ENCODE results near the gene ARFIP1. TPM values are rescaled to one million over a fixed set of nuclear protein-coding genes. Genes with fewer than 3 reads are reported as not detected.
"Not testable (repeated sequence)": the region's sequence is repeated elsewhere in the genome, so short reads cannot be mapped to it uniquely, and the experiment has no call there.

Gene ARFIP1
- total RNA-seq, 2 donors from 2014 or later, result 55.6 to 60.9 TPM

- DNase-seq, result no peak
- ATAC-seq, result no peak
- intact Hi-C loops (cut with DNase I, micrococcal nuclease), result no loop called here
Measured at GRCh38 chr4:152825336-152825735, 45.6 kb downstream of the ARFIP1 start.

DNA sequence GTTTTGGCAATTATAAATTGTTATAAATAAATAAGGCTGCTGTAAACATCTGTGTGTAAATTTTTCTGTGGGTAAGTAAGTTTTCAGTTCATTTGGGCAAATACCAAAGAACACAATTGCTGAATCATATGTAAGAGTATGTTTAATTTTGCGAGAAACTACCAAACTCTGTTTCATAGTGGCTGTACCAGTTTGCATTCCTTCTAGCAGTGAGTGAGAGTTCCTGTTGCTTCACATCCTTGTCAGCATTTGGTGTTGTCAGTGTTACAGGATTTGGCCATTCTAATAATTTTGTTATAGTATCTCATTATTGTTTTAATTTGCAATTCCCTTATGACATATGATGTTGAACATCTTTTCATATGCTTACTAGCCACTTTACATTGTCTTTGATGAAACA, 48.4 kb downstream of the ARFIP1 start:
- ATAC-seq (no peak), DNase-seq (no peak)
- intact Hi-C loops (cut with DNase I, micrococcal nuclease), result no loop called here

DNA sequence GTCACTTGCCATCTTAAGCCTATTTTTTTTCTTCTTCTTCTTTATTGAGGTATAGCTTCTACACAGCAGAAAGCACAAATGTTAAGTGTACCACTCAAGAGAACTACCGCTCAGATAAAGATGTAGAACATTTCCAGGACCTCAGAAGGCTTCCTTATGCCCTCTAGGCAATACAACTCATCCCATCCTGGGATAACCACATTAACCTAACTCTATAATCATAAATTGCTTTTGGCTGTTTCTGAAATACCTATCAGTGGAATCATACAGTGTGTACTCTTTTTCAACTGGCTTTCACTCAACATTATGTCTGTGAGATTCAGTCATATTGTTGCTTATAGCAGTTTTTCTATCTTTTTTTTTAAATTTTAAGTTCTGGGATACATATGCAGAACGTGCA, 51.7 kb downstream of the ARFIP1 start:
- DNase-seq, result no peak
- ATAC-seq, result no peak
- intact Hi-C loops (cut with DNase I, micrococcal nuclease), result no loop called here

- ATAC-seq (no peak), DNase-seq (no peak)
- intact Hi-C loops (cut with DNase I, micrococcal nuclease), result no loop called here
Measured at GRCh38 chr4:152836936-152837335, 57.2 kb downstream of the ARFIP1 start.

DNA sequence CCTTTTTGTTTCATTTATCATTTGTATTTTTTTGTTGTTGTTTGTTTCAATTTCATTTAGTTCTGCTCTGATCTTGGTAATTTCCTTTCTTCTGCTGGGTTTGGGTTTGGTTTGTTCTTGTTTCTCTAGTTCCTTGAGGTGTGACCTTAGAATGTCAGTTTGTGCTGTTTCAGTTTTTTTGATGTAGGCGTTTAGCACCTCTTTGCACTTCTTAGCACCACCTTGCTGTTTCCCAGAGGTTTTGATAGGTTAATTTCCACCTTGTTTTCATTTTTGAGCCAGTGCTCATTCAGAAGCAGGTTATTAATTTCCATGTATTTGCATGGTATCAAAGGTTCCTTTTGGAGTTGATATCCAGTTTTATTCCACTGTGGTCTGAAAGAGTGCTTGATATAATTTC, 60.0 kb downstream of the ARFIP1 start:
- intact Hi-C loops (cut with DNase I, micrococcal nuclease); ATAC-seq; DNase-seq: not testable (repeated sequence)

- intact Hi-C loops (cut with DNase I, micrococcal nuclease), result no loop called here
- DNase-seq, result peak; percentile 40 to 76
- peak; percentile 83 for ATAC-seq
Measured at GRCh38 chr4:152843481-152844090, 63.8 kb downstream of the ARFIP1 start.

DNA sequence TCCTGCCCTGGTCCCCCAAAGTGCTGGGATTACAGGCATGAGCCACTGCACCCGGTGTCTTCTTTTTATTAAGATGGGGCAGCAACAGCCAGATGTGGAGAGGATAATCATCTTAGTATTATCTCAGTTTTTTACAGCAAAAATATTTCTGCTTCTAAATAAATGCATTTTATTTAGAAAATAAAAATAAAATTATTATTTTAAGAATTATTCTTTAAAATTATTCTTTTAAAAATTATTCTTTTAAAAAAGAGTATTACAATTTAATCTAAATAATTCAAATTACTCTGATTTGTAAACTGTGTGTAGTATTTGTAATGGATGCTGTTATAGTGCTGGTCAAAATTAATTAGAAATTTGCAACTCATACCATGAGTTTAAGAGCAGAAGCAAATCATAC, 67.6 kb downstream of the ARFIP1 start:
- intact Hi-C loops (cut with DNase I, micrococcal nuclease), result loop anchor here in 1 of 2 donors (5.0 kb wide), 1 partner anchor 235 kb away; no protein-coding TSS in a partner anchor
- ATAC-seq, result no peak
- DNase-seq, result no peak

- DNase-seq (no peak), ATAC-seq (no peak)
- intact Hi-C loops (cut with DNase I, micrococcal nuclease), result loop anchor here in 1 of 2 donors (5.0 kb wide), 1 partner anchor 234 kb away; no protein-coding TSS in a partner anchor
Measured at GRCh38 chr4:152848508-152848907, 68.8 kb downstream of the ARFIP1 start.

DNA sequence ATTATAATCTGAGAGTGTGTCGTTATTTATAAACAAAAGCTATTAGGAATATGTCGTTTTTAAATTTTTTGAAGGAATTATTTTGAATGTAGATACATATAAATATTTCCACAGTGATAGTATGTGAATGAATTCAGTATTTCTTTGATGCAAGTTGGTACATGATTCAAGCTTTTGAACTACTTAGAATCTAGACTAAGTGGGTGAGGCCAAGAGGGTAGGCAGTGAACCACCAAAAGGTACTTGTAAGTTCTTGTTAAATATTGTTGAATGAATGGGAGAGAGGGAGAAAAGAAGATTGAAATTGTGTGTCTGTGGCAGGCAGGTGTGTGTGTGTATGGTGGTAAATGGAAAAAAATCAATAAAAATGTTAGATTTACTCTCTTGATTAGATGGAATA, 69.6 kb downstream of the ARFIP1 start:
- intact Hi-C loops (cut with DNase I, micrococcal nuclease), result loop anchor here in 1 of 2 donors (5.0 kb wide), 1 partner anchor 233 kb away; no protein-coding TSS in a partner anchor
- DNase-seq (no peak), ATAC-seq (no peak)

DNA sequence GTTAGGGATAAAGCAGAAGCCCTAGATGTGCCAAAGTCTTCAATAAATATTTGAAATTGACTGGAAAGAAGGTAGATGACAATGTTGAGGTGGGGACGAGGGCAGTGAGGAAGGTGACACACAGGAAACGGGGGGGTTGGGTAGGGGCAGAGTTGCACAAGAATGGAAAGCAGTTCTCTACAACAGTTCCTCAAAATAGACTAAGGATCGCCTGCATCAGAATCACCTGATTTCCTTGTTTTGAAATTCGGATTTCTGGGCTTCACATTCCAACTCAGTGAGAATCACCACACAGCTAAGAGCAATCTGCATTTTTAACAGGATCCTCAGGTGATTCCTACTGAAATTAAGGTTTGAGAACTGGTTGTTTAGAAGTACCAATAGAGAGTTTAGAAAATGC, 70.6 kb downstream of the ARFIP1 start:
- DNase-seq, result peak in 1 of 2 donors; percentile 12
- no peak for ATAC-seq
- intact Hi-C loops (cut with DNase I, micrococcal nuclease), result no loop called here

DNA sequence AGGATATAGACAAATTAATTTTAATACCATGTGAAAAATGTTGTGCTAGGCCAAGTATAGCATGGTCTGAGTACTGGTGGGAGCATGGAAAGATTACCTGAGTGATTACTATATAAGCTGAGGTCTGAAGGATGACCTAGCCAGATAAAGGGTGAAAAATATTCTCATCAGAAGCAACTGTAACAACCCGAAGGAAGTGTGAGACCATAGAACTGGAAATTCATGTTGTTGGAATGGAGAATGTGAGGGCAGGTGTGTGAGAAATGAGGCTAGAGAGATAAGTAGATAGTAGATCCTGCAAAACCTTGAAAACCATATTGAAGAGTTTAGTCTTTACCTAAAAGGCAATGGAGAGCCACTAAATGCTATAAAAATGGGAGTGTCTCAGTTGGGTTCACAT, 71.5 kb downstream of the ARFIP1 start:
- ATAC-seq (no peak), DNase-seq (no peak)
- intact Hi-C loops (cut with DNase I, micrococcal nuclease), result no loop called here

GRCh38 chr4:152853293-152853692, 73.5 kb downstream of the ARFIP1 start:
- intact Hi-C loops (cut with DNase I, micrococcal nuclease), result no loop called here
- DNase-seq (no peak), ATAC-seq (no peak)

- ATAC-seq; intact Hi-C loops (cut with DNase I, micrococcal nuclease); DNase-seq: not testable (repeated sequence)
Measured at GRCh38 chr4:152854016-152854415, 74.3 kb downstream of the ARFIP1 start.

- intact Hi-C loops (cut with DNase I, micrococcal nuclease), result no loop called here
- DNase-seq (no peak), ATAC-seq (no peak)
Measured at GRCh38 chr4:152856960-152857359, 77.2 kb downstream of the ARFIP1 start.

DNA sequence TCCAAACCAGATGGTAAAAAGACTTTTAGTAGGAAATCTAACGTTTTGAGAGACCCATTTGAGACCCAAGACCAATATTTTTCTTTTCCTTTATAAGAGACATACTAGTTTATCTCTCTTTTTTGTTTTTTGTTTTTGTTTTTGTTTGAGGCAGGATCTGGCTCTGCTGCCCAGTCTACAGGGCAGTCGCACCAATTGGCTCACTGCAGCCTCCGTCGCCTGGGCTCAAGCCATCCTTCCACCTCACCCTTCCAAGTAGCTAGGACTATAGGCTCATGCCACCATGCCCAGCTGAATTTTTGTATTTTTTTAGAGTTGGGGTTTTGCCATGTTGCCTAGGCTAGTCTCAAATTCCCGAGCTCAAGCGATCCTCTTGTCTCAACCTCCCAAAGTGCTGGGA, 79.2 kb downstream of the ARFIP1 start:
- no peak for ATAC-seq
- no peak for DNase-seq
- intact Hi-C loops (cut with DNase I, micrococcal nuclease), result no loop called here

GRCh38 chr4:152860046-152860445, 80.3 kb downstream of the ARFIP1 start:
- intact Hi-C loops (cut with DNase I, micrococcal nuclease), result no loop called here
- no peak for DNase-seq
- no peak for ATAC-seq

GRCh38 chr4:152862608-152863007, 82.9 kb downstream of the ARFIP1 start:
- ATAC-seq (no peak), DNase-seq (no peak)
- intact Hi-C loops (cut with DNase I, micrococcal nuclease), result no loop called here

- no peak for ATAC-seq
Measured at GRCh38 chr4:152864361-152864760, 84.6 kb downstream of the ARFIP1 start.

DNA sequence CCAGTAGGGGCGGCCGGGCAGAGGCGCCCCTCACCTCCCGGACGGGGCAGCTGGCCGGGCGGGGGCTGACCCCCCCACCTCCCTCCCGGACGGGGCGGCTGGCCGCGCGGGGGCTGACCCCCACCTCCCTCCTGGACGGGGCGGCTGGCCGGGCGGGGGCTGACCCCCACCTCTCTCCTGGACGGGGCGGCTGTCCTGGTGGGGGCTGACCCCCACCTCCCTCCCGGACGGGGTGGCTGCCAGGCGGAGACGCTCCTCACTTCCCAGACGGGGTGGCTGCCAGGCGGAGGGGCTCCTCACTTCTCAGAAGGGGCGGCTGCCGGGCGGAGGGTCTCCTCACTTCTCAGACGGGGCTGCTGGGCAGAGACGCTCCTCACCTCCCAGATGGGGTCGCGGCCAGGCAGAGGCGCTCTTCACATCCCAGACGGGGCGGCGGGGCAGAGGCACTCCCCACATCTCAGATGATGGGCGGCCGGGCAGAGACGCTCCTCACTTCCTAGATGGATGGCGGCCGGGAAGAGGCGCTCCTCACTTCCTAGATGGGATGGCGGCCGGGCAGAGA, 86.8 kb downstream of the ARFIP1 start:
- intact Hi-C loops (cut with DNase I, micrococcal nuclease); DNase-seq; ATAC-seq: not testable (repeated sequence)

More at GRCh38 chr4:152864361-152864760, 84.6 kb downstream of the ARFIP1 start:
- intact Hi-C loops (cut with DNase I, micrococcal nuclease), result no loop called here
- DNase-seq, result no peak

DNA sequence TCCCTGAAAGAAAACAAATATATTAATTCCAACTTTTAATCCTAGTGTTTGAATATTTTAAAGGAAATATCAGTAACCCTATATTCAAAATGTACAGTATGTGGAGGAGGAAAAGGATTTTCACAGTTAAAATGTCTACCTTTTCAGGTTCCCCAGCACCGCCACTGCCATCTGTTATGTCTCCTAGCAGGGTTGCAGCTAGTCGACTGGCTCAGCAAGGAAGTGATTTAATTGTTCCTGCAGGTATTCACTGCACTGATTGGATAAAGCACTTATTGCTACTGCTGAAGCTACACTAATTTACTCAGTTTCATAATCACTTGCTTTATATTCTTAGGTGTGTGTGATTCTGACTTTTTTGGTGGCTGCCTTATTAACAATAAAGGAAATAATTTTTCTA, 90.9 kb downstream of the ARFIP1 start:
- intact Hi-C loops (cut with DNase I, micrococcal nuclease), result no loop called here
- DNase-seq (no peak), ATAC-seq (peak; percentile 45)

GRCh38 chr4:152875261-152875660, 95.5 kb downstream of the ARFIP1 start:
- no peak for ATAC-seq
- intact Hi-C loops (cut with DNase I, micrococcal nuclease), result no loop called here
- no peak for DNase-seq

Measured in left colon (tissue), 2 donors.